ENCODE measurements around the gene PACS1.

The PACS1 gene

GRCh38 chr11:66035653-66036333 lies 34.3 kb upstream of the PACS1 start:
- H3K27ac ChIP-seq: no peak overlapping the region
- TF ChIP-seq CTCF (conservative IDR thresholded peaks at IDR 0.05) (no peak), ZFX (IDR thresholded peaks at IDR 0.05) (no peak)

GRCh38 chr11:66036334-66036710 lies 33.8 kb upstream of the PACS1 start:
- no peak overlapping the region for H3K27ac ChIP-seq
- TF ChIP-seq CTCF (conservative IDR thresholded peaks at IDR 0.05) (no peak), ZFX (IDR thresholded peaks at IDR 0.05) (no peak)

GRCh38 chr11:66037327-66037726 lies 32.7 kb upstream of the PACS1 start:
- TF ChIP-seq ZFX (IDR thresholded peaks at IDR 0.05) (no peak), CTCF (conservative IDR thresholded peaks at IDR 0.05) (no peak)

GRCh38 chr11:66039765-66040164 lies 30.3 kb upstream of the PACS1 start:
- no peak overlapping the region for H3K27ac ChIP-seq
- TF ChIP-seq ZFX (IDR thresholded peaks at IDR 0.05) (no peak), CTCF (conservative IDR thresholded peaks at IDR 0.05) (no peak)

More at GRCh38 chr11:66037327-66037726, 32.7 kb upstream of the PACS1 start:
- no peak overlapping the region for H3K27ac ChIP-seq

- TF ChIP-seq ZFX (IDR thresholded peaks at IDR 0.05): no peak
- no peak for TF ChIP-seq CTCF (conservative IDR thresholded peaks at IDR 0.05)
- no peak overlapping the region for H3K27ac ChIP-seq
These were observed 27.7 kb upstream of the PACS1 start for GRCh38 chr11:66042227-66042995.

- no peak overlapping the region for H3K27ac ChIP-seq
- TF ChIP-seq ZFX (IDR thresholded peaks at IDR 0.05) (no peak), CTCF (conservative IDR thresholded peaks at IDR 0.05) (no peak)
These were observed 26.8 kb upstream of the PACS1 start for GRCh38 chr11:66042996-66043906.
